GM18499 (cell line): ENCODE data around the gene EPHX1.
"Not testable (repeated sequence)": the region's sequence is repeated elsewhere in the genome, so short reads cannot be mapped to it uniquely, and the experiment has no call there.

ENCODE experiments used
- ATAC-seq: cut with Tn5 transposase; IDR thresholded peaks from one replicate; pipeline ENCODE4 v1.9.1; 2021; ENCODE audit warnings: moderate number of reproducible peaks; ENCODE audit not compliant: insufficient read depth, unreplicated experiment

Gene EPHX1

DNA sequence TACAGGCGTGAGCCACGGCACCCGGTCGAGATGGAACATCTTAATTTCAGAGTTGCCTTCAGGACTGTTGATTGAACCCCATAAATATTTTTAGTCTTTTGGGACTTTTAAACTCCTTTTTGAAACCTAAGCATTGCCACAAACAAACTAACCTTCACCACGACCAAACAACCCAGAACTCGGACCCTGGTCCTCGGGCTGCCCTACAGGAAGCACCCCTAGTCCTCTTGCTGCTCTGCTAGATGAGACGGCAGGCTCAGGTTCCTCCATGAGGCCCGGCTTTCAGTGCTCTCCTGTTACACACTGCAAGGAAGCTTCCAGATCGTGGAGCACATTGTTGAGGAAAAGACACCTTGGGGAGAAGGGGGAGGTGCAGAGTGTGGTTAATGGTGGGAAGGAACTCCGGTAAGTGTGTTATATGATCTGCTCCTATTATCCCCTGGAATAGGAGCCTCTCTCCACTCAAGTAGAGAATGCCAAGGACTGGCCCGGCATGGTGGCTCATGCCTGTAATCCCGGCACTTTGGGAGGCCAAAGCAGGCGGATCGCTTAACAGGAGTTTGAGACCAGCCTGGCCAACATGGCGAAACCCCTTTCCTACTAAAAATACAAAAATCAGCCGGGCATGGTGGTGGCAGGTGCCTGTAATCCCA lies 5.7 kb downstream of the EPHX1 start:
- ATAC-seq = no peak

DNA sequence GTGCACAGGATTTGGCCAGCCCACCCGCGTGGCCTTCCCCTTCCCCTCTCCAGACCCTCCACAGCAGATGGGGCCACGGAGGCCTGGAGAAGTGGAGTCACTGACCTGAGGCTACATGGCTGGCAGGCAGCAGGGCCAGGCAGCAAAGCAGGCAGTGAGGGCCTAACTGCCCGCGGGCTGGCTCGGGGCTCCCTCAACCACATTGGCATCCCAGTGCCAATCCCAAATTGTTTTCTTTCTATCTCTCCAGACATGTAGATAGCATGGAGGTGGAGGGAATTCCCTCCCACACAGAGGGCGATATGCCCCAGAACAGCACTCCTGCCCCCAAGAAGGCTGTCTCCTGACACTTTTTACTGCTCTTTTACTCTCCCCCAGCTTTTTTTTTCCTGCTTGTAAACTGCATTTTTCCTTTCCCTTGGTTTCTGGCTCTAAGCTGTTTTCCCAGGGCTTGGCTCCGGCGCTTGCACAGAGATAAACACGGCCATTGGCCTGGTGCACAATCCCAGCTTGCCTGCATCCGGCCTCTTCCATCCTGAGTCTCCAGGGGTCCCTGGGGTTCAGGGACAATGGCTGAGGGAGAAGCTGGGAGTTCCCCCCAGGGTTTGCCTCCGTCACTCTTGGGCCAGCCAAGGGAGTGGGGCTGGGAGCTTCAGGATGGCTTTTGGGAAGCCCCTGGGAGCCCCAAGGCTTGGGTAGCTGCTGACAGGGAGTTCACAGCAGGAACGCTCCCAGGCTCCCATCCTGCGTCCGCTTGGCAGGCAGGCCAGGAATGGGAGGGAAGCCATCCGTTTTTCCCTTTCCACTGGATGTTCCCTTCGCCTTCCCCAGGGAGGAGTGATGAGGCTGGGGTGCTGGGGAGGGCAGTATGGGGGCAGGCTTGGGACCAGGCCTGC lies 7.0 kb downstream of the EPHX1 start:
- ATAC-seq = no peak

DNA sequence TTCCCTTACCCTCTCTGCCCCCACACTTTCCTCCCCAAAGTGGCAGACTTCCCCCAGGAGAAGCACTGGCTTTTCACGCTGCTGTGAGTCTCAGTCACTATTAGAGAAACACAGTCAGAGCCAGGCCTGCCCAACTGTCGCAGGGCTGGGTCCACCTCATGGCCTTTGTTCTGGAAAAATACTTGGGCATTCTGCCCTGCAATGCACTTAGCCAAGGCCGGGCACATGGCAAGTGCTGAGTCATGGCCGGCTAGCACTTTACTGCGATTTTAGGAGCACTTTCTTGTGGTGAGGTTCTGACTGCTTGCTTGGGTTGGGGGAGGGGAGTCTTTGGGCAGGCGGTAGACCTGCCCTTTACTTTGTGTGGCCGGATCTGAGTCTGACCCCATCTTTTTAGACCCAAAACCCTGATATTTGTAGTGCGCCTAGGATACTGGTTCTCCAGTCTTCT lies 7.7 kb downstream of the EPHX1 start:
- no peak for ATAC-seq

DNA sequence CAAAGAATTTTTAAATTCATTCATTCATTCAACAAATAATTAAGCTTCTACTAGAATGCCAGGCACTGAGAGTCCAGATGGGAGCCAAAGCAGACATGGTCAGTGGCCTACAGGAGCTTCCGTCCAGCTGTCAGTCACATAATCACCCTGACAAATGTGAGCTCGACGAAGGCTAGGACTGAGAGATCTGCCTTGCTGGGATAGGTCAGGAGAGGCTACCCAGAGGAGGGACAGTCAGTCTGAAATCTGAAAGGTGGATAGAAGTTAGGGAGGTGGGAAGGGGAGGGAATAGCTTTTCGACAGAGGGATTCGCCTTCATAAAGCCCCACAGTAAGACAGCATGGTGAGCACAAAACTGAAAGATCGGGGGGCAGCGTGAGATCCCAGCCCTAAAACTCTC lies 8.3 kb downstream of the EPHX1 start:
- no peak for ATAC-seq

DNA sequence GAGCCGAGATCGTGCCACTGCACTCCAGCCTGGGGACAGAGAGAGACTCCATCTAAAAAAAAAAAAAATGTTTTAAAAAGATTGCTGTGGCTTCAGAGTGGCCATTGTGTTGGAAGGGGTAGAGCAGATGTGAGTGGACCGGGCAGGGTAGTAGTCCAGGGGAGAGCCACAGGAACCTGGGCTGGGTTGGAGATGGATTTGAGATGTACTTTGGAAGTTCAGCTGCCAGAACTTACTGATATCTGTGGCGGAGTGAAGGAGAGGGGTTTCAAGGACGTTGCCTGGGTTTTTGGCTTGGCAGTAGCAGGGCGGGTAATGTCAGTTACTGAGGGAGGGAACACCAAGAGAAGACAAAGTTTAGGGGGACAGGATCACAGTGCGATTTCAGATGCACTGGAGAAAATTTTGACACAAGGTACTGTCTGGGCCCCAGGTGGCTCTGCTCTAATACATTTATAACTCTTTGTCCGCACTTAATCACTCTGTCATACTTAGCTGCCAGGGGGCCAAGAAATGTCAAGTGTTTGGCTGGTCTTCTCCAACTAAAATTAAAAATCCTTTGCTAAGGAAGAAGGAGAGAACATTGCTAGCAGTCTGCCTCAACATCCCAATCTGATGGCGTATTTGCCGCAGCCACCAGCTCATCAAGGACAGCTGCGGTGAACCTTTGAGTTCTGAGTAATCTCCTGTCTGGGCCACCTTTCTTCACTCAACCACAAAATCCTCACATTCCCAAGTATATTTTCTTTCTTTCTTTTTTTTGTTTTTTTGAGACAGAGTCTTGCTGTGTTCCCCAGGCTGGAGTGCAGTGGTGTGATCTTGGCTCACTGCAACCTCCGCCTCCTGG lies 9.6 kb downstream of the EPHX1 start:
- ATAC-seq = no peak

DNA sequence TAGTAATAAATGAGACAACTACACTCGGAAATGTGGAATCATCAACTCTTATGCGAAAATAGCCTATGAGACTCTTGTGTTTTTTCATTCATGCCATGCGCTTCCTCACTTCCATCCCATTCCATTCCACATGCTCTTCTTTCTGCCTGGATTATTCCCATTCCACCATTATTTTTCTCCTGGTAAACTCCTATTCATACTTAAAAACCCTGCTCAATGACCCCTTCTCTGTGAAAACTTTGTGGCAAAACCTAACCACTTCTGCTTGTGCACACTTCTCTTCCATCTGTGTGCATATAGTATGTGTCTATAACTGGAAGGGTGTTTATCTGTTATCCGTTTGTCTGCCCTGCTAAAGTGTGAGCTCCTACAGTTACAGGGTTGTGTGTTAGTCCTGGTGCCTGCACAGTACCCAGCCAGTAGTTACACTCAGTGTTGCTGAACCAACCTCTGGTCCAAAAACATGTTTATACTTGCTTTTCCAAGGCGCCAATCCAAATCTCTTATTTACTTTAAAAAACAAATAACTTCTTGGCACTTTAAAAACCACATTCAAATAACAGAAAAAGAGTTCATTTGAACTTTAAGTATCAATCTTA lies 10.7 kb downstream of the EPHX1 start:
- no peak for ATAC-seq

DNA sequence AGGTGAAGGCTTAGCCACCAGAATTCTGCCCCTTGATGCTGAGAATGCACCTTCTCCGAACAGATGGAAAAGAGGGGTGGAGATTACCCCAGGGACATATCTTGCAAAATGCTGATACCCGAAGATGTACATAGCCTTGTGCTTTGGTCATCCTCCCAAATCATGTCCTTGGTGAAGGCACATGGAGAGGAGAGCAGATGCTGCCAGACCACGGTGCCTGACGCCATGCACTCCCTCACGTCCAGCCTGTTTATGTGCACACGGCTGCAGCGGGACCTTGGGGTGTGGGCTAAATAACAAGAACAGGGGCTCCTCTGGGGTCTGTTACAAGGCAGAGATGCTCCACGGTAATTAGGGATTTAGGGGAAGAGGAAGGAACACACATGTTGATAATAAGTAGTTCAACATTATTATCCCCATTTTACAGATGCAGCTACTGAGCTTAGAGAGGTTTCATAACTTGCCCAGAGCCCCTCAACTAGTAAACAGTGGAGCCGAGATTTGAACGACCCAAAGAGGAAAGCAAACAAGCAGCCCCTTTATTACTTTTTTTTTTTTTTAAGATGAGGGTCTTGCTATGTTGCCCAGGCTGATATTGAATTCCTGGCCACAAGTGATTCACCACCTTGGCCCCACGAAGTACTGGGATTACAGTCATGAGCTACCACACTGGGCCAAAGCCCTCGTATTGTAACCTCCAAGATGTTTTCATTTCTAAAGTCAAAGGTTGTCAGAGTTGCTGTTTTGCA lies 12.9 kb downstream of the EPHX1 start:
- no peak for ATAC-seq

DNA sequence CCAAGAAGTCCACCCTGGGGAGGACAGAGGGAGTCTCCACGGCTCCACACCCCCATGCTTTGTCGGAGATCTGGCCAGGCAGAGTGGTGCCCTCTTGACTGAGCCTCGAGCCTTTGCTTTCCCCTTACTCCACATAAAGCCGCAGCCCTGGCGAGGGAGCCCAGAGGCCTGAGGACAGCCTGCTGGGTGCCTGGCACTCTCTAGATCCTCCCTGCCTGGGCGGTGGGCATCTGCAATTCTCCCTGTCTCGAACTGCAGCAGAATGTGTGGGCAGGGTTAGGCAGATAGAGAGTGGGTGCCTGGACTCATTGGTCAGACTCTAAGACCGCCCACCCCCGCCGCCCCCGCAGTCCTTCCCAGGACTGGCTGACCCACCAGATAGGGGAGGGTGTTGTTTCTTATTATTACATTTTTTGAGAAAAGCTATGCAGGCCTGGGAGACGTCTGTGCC lies 13.9 kb downstream of the EPHX1 start:
- ATAC-seq = no peak

DNA sequence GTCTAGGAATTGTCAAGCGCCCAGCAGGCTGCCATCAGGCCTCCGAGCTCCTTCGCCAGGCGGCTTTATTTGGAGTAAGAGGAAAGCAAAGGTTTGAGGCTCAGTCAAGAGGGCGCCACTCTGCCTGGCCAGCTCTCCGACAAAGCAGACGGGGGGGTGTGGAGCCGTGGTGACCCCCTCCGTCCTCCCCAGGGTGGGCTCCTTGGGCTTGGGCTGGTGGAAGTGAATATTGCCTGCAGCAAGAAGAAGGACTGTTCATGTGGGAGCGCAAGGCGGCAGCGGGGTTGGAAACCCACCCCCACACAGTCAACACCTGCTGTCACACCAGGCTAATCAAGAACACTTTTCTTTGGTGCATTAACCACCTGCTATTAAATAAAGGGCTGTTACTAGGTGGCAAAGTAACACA lies 14.6 kb downstream of the EPHX1 start:
- no peak for ATAC-seq

DNA sequence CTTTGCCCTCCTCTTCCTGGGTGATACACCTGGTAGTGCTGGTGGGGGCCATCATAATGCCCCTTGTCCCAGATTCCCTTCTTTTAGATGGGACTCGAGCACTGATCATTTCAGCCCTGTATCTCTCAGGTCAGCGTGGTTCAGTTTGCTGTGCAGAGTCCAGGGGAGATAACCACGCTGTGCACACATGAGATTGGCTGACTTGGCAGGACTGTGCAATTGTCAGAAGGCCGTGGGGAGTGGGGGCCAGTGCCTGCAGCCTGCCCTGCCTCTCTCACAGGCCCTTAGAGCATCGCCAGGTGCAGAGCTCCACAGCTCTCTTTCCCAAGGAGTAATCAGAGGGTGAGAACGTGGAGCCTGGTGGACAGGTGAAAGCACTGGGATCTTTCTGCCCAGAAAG lies 15.2 kb downstream of the EPHX1 start:
- ATAC-seq = no peak

DNA sequence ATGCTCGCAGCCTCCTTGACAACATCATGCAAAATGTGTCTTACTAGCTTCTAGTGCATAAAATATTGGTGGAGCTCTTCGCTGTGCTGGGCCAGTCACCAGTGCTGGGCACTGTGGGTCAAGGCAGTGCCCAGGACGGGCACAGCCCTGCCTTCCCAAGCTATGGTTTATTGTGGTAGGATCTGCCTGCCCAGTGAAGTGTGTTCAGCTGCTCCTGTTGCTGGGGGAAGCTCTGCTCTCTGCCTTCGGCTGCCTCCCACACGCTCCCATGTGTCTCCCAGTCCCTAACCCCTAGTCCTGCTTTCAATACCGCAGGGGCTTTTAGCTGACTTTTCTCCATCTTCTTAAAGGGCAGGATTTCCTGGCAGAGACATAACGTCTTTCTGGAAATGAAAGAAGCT lies 15.7 kb downstream of the EPHX1 start:
- ATAC-seq = no peak

DNA sequence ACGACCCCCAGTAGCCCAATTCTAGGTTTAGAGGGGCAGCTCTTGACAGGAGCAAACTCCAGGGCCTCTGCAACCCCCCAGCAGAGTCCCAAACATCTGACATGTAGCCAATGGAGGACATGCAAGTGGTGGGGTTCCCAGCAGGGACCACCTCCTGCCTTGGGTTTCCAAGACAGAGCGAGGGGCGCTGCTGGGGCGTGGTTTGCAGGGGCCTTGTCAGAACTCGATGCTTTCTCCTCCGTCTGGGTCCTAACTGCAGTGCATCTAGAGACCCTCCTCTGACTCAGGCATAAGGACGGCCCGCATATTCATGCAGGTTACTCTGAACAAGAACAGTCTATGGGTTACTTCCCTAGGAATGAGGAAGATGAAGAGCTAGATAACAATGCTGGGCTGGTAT lies 17.2 kb downstream of the EPHX1 start:
- no peak for ATAC-seq

DNA sequence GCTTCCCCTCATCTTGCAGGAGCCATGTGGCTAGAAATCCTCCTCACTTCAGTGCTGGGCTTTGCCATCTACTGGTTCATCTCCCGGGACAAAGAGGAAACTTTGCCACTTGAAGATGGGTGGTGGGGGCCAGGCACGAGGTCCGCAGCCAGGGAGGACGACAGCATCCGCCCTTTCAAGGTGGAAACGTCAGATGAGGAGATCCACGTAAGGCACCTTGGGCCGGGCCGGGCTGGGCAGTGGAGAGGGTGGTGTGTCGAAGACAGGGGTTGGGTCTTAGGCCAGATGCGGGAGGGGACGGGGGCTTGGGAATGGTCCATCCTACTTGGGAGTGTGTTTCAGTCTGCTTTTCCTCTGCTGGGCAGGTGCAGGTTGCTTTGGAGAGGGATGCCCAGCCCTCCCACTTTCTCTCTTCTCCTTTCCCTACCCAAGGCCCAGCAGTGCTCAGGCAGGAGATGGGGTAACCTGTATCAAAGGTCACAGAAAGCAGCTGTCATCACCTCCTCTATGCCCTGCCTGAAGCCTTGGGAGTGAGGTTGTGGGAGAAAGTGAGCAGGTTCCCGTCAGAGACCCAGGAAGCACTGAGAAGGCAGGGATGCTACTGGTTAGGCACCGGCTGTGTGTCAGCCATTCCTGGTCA lies 18.9 kb downstream of the EPHX1 start:
- ATAC-seq = no peak

DNA sequence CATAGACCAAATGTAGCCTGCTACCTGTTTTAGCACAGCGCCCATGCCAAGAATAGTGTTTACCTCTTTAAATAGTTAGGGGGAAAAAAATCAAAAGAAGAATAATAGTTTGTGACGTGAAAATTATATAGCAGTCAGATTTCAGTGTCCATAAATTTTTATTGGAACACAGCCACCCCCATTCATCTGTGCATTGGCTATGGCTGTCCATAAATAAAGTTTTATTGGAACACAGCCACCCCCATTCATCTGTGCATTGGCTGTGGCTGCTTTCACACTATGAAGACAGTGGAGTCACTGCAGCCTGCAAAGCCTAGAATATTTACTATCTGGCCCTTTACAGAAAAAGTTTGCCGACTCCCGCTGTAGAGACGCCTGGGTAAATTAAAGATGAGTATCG lies 20.9 kb downstream of the EPHX1 start:
- no peak for ATAC-seq

DNA sequence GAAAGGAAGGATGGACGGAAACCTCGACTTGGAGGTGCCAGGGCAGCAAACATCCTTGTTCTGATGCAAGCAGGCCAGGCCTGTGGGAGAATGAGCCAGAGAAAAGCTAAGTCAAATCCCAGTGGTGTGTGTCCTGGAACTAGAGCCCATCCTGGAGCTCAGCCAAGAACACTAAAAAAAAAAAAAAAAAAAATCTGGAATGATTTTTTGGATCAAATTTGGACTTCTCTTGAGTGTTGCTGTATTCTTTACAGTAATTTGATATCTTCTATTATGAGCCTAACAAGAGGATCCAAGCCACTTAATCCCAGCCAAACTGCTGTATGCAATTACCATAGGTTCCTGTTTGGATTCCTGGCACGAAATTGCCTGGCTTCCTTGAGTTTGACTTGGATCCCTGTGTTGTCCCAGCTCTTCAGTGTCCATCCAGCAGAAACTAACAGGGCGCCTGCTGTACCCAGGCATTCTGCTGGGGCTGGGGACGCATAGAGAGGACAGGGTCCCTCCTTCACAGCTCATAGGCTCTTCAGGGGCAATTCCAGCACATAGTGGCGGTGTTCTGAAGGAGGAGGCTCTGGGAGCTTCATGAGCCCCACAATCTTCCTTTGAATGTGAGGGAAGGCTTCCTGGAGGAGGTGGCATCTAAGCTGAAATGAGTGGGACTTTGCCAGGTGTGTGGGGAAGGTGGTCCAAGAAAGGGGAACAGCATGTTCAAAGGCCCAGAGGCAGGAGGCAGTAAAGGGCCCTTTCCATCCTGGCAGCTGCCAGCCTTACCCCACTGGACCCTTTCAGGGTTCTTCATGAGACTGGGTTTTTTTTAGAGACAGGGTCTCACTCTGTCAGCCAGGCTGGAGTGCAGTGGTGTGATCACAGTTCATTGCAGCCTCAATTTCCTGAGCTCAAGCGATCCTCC lies 24.7 kb downstream of the EPHX1 start:
- no peak for ATAC-seq

DNA sequence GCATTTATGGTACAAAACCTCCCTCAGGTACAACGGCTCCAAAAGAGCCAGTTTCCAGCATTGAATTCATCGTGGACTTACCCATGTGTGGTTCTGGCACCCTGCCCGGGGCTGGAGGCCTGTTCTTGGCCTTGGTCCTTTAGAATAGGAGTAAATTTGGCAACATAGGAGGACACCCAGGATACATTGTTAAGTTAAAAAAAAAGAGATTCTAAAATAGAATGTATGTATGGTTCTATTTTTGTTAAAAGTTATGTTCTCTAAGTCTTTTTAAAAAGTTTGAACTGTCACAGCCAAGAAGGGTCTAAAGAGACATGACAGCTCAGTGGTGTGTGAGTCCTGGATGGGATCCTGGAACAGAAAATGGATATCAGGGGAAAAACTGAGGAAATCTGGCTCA lies 25.9 kb downstream of the EPHX1 start:
- no peak for ATAC-seq

DNA sequence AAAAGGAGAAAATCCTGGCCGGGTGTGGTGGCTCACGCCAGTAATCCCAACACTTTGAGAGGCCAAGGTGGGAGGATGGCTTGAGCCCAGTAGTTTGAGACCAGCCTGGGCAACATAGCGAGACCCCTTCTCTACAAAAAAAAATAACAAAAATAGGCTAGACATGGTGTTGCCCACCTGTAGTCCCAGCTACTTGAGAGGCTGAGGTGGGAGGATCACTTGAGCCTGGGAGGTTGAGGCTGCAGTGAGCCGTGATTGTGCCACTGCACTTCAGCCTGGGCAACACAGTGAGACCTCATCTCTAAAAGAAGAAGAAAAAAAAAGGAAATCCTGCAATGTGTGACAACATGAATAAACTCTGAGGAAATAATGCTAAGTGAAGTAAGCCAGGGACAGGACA lies 26.4 kb downstream of the EPHX1 start:
- not testable (repeated sequence) for ATAC-seq

DNA sequence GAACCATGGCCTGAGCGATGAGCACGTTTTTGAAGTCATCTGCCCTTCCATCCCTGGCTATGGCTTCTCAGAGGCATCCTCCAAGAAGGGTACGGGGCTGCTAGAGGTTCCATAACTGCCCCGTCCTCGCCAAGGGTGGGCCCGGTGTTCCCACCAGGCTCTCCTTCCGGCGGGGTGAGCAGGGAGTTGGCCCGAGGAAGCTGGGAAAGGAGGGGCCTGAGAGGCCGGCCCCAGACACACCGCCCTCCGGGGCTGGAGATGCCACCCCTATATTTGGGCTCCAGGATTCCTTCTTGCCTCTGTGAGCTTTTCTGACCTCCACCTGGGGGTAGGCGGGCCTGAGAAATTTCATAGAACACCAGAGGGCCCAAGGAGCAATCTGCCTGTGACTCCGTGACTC lies 28.9 kb downstream of the EPHX1 start:
- no peak for ATAC-seq
